GM18508 (cell line): ENCODE data around the gene TSPAN18.

Source experiments
- ATAC-seq: cut with Tn5 transposase; IDR thresholded peaks from one replicate; pipeline ENCODE4 v1.9.1; 2021; ENCODE audit warnings: moderate number of reproducible peaks; ENCODE audit not compliant: insufficient read depth, unreplicated experiment

TSPAN18 gene

GRCh38 chr11:44947114-44947513 is 220.4 kb downstream of the TSPAN18 start:
- no peak for ATAC-seq

- no peak for ATAC-seq
Measured at GRCh38 chr11:44948155-44948554, 221.4 kb downstream of the TSPAN18 start.

- ATAC-seq, result no peak
Measured at GRCh38 chr11:44949160-44950030, 222.6 kb downstream of the TSPAN18 start.

GRCh38 chr11:44950031-44950624 is 223.4 kb downstream of the TSPAN18 start:
- ATAC-seq, result no peak

DNA sequence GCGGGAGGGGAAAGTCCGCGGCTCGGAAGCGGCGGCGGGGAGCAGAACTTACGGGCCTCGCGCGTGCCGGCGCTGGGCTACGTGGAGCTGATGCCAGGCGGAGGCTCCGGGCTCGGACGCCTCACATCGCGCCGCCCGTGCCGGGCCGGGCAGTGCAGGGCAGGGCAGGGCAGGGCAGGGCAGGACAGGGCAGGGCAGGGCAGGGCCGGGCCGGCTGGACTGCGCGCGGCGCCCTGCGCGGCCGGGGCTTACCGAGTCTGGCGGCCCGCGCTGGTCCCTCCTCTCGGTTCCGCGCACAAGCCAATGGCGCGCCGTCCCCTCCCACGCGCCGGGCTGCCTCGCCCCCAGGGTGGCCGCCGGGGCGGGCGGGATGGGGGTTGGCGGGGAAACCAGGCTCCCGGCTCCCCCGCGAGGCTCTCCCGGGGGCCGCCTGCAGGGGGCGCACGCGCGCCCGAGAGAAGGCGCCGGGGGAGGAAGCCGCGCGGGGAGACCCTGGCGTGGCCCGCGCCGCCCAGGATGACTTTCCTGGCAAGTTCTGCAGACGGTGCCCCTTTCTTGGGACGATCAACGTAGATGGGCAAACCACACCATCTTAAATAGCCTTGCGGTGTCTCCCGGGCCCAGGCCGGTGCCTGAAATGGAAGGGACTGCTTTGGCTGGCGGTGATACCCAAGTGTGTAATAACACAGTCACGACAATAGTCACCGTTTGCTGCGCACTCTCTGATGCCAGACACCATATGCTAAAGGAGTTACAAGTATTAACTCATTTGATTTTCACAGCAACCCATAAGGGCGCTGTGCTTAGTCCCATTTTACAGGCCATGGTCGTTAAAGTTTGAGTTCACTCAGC is 224.1 kb downstream of the TSPAN18 start, which contains the start of gene TP53I11:
TSS of gene TP53I11 (minus strand) at position 259 of the 852 bp plus-strand sequence. CDS start 12,548 bp downstream, outside the sequence.
- ATAC-seq, result no peak

- no peak for ATAC-seq
Measured at GRCh38 chr11:44952082-44952481, 225.3 kb downstream of the TSPAN18 start.

- ATAC-seq, result no peak
Measured at GRCh38 chr11:44952500-44953260, 225.9 kb downstream of the TSPAN18 start.

- ATAC-seq, result no peak
Measured at GRCh38 chr11:44954051-44954906, 227.5 kb downstream of the TSPAN18 start.

- no peak for ATAC-seq
Measured at GRCh38 chr11:44955015-44955738, 228.4 kb downstream of the TSPAN18 start.

GRCh38 chr11:44957040-44957515 is 230.3 kb downstream of the TSPAN18 start:
- ATAC-seq, result no peak

DNA sequence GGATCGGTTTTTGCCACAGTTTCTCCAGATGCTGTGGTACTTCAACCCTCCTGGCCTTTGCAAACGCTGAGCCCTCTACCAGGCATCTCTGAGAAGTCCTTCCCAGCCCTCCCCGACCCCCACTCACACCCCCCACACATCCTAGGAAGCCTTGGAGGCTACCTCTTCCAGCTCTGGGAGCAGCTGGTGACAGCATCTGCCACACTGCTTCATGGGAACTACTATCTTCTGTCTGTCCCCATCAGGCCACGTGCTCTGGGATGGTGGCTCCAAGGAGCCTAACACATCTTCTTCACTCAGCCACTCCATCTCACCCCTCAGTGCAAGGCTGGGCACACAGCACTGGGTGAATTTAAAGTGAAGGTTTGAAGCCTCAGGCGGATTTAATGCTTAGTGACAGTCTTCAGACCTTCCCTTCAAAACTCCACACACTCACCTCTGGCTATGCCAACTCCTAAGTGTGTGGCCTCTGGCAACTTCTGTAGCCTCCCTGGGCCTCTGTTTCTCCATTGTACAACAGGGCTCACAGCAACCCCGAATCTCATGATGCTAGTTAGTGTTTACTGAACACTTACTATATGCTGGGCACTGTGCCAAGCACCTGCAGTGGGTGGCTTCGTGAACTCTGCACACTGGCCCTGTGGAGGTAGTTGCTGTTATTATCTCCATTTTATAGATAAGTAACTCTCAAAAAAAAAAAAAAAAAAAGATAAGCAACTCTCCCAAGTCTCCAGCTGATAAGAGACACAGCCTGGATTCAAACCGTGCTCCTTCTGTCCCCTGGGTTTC is 231.2 kb downstream of the TSPAN18 start:
- ATAC-seq, result no peak

DNA sequence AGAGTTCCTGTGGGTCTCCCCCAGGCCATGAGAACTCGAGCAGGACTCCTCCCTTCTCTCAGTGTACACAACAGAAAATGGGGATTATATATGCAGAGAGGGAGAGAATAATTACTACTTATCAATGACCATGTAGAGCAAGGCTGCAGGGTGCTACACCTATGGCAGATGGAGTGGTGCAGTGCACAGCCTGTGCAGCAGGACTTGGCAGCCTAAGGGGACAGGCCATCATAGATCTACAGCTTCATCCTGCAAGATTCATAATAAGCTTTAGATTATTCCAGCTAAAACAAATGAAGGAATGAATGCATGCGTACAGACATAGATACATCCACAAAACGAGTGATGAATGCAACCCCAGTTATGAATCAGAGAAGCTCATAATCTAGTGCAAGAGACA is 232.3 kb downstream of the TSPAN18 start:
- no peak for ATAC-seq

GRCh38 chr11:44960200-44960845 is 233.6 kb downstream of the TSPAN18 start:
- no peak for ATAC-seq

DNA sequence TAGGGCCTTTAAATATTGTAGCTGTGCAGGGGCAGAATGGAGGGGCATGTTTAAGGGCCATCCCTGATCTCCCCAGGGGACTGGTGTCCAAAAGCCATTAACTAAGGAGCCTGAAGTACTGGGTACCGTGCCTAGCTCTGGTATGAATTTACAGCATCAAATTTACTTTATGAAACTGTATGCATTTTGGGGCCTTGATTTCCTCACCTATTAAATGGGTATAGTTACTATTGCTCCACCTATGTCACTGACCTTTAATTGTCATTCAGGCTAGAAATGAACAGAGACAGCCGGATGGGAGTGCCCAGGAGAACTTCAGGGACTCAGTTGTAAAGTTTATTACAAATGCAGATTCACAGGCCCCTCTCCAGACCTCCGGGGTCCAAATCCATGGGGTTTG is 235.7 kb downstream of the TSPAN18 start:
- ATAC-seq, result no peak

GRCh38 chr11:44963136-44963535 is 236.4 kb downstream of the TSPAN18 start:
- ATAC-seq, result no peak

DNA sequence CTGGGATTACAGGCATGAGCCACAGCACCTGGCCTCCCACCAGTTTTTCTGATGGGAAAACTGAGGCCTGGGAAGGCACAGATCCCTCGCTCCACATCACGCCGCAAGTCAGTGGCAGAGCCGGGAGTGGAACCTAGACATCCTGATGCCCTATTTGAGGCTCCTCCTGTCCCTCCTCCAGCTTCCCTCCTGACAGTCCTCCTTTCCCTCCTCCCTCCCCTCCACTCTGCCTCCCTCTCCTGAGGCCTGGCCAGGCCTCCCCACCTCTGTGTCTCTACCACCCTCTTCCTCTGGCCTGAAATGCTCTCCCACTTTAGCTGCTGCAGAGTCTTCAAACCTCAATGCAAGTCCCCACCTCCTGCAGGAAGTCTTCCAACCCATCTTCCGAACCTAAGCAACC is 237.2 kb downstream of the TSPAN18 start:
- no peak for ATAC-seq
